Panc1 (cell line): ENCODE data around the gene TACO1. TPM values are rescaled to one million over a fixed set of nuclear protein-coding genes. Genes with fewer than 3 reads are reported as not detected.

Source experiments
- ATAC-seq: fragments of 200-7000 bp; cut with Tn5 transposase; 2 replicates; pipeline ENCODE4 v1.9.1; 2020; ENCODE audit warnings: mild to moderate bottlenecking, moderate library complexity
- BruUV-seq: library from RNA; stranded (reverse); fragments of 400-500 nt; replicated peaks from 2 replicates; lab custom pipeline; 2021; lab: Mats Ljungman, UMichigan
- CTCF ChIA-PET: fragments of 300-600 bp; sonication (Branson Sonifier 250); formaldehyde crosslinking; loops from one replicate; lab custom pipeline; 2022; ENCODE audit warnings: antibody characterized with exemption; lab: Charles Lee
- POLR2A ChIA-PET: fragments of 300-600 bp; sonication (Branson Sonifier 250); formaldehyde crosslinking; loops from one replicate; lab custom pipeline; 2022; ENCODE audit warnings: antibody characterized with exemption; lab: Charles Lee
- DNase-seq: peaks from one replicate; pipeline ENCODE4 v3.0.0-alpha.2; 2010; ENCODE audit warnings: low read depth, low spot score
- H3K27ac ChIP-seq: 2 replicates; pipeline ENCODE4 v1.5.1; 2011; ENCODE audit warnings: mild to moderate bottlenecking, low read length, inconsistent platforms
- H3K27me3 ChIP-seq: fragments of 200-500 bp; sonication (Bioruptor generic); 2 replicates; pipeline ENCODE4 v1.6.0; 2014; ENCODE audit warnings: low read length, inconsistent platforms; ENCODE audit not compliant: control insufficient read depth, insufficient read depth
- H3K36me3 ChIP-seq: fragments of 200-500 bp; sonication (Bioruptor generic); 2 replicates; pipeline ENCODE4 v1.5.1; 2014; ENCODE audit warnings: inconsistent platforms, mild to moderate bottlenecking, low read length, moderate library complexity; ENCODE audit not compliant: control insufficient read depth, insufficient read depth
- H3K4me1 ChIP-seq: 2 replicates; pipeline ENCODE4 v1.5.1; 2011; ENCODE audit warnings: inconsistent platforms, mild to moderate bottlenecking, low read length, moderate library complexity; ENCODE audit not compliant: control insufficient read depth, insufficient read depth
- H3K4me3 ChIP-seq, 2 experiments: 2 replicates each; pipeline ENCODE4 v1.5.1; 2011 to 2012; ENCODE audit warnings: low read depth in 2 of 2, low read length in 2 of 2, mild to moderate bottlenecking in 2 of 2, inconsistent platforms in 1 of 2, moderate library complexity in 1 of 2
- H3K9me3 ChIP-seq: fragments of 200-500 bp; sonication (Bioruptor generic); 2 replicates; pipeline ENCODE4 v1.5.1; 2014; ENCODE audit warnings: low read depth, mild to moderate bottlenecking, inconsistent platforms, low read length, moderate library complexity; ENCODE audit not compliant: control insufficient read depth, insufficient read depth
- POLR2AphosphoS5 ChIP-seq: IDR thresholded peaks from 2 replicates; pipeline ENCODE4 v1.6.1; 2012; ENCODE audit warnings: mild to moderate bottlenecking, low read depth, low read length, moderate library complexity
- SIN3A ChIP-seq: IDR thresholded peaks from 2 replicates; pipeline ENCODE4 v1.6.1; 2012; ENCODE audit warnings: low read depth, mild to moderate bottlenecking, low read length, moderate library complexity, borderline replicate concordance; ENCODE audit not compliant: insufficient read depth
- TCF7L2 ChIP-seq: IDR thresholded peaks from 2 replicates; pipeline ENCODE4 v1.6.1; 2011; ENCODE audit warnings: mild to moderate bottlenecking, low read depth, low read length, inconsistent platforms
- in situ Hi-C: cut with HindIII; loops from 2 replicates; pipeline ENCODE4 v1.10.0; 2016; ENCODE audit warnings: low sequenced_read_pairs, low pct_unique_long_range_greater_than_20kb
- intact Hi-C: fragments of 100-400 bp; cut with micrococcal nuclease; formaldehyde crosslinking; loops from one replicate; pipeline ENCODE4 v1.10.0; 2022; ENCODE audit not compliant: unreplicated experiment
- total RNA-seq: library from RNA; stranded (reverse); gene quantifications from one replicate; pipeline ENCODE4 v1.2.1, GENCODE V29; 2021; ENCODE audit not compliant: unreplicated experiment
- TF ChIP-seq, protein P1 (sequence below), 2 experiments: IDR thresholded peaks; 2 replicates each; pipeline ENCODE4 v1.6.1; 2011 to 2012; ENCODE audit warnings: low read depth in 2 of 2, control low read depth in 1 of 2, low read length in 1 of 2, mild to moderate bottlenecking in 1 of 2, moderate library complexity in 1 of 2; ENCODE audit not compliant: insufficient read depth in 1 of 2
- TF ChIP-seq, protein P2 (sequence below): fragments of 450-650 bp; IDR thresholded peaks from 2 replicates; pipeline ENCODE4 v1.5.1; 2017; ENCODE audit warnings: mild to moderate bottlenecking

Gene TACO1
- total RNA-seq, 1 experiment from 2014 or later, result 17.9 TPM

DNA sequence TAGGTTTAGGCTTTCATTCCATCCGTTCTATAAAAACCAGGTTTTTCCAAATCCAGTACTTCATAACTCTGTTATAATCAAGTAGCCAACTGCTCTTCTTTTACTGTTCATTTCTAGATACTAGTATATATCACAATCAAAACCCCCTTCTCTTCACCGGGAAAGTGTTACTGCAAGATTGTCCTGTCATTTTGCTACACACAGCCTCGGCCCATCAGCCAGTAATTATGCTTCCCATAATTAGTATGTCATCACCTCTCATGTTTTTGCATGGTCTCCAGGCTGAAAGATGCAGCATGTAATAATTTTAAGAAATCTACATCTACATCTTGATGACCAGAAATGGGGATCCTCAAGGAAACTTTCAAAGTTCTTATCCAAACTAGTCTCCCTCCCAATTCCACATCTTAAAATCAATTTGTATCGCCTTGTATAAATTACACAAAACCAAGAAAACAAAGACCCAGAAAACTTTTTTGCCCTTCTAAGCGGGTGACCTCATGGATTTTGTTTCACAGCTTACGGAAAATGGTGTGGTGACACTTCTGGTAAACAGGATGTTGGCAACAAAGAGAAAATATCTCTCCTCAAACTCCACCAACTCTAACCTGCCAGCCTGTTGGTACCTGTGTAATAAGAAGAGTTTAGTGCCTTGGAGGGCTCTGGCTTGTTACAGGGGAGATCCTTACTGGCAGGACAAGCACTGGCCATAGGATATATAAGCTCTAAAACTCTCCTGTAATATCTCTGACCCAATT is 9.3 kb downstream of the TACO1 start:
- BruUV-seq, result no TSS peak
- intact Hi-C loops, result no loop called here
- CTCF ChIA-PET, result no interaction called here

DNA sequence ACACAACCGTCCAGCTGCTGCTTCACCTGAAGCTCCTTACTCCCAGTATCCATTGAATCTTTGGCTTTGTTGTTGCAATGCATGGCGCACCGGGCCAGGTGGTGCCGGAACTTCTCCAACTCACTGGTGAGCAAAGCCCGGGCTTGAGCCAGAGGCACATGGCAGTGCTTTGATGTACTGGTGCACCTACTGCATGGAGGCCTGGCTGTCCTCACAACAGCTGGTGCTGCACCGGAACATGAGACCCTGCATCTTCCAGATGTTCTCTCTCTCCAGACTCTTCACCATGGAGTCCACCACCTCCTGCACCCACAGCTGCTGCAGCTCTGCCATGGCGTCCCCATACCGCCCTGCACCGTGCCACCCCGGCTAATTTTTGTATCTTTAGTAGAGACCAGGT is 10.2 kb downstream of the TACO1 start:
- DNase-seq (no peak), ATAC-seq (no peak)
- no TSS peak for BruUV-seq
- Histone ChIP-seq H3K27ac (no peak overlapping the region), H3K36me3 (no peaks in the 10 kb centered on the region), H3K4me1 (no peaks in the 10 kb centered on the region), H3K27me3 (no peaks in the 10 kb centered on the region), H3K4me3 (no peak overlapping the region), H3K9me3 (no peaks in the 10 kb centered on the region)
- ChIA-PET POLR2A (no interaction called here), CTCF (interaction anchor here (1.3 kb wide), 1 partner anchor 132 kb away, joined by 5 read pairs; no protein-coding TSS in a partner anchor)
- intact Hi-C loops (no loop called here), in situ Hi-C loops (no loop called here)
- no peak for TF ChIP-seq POLR2AphosphoS5
- TF ChIP-seq, protein P1, sequence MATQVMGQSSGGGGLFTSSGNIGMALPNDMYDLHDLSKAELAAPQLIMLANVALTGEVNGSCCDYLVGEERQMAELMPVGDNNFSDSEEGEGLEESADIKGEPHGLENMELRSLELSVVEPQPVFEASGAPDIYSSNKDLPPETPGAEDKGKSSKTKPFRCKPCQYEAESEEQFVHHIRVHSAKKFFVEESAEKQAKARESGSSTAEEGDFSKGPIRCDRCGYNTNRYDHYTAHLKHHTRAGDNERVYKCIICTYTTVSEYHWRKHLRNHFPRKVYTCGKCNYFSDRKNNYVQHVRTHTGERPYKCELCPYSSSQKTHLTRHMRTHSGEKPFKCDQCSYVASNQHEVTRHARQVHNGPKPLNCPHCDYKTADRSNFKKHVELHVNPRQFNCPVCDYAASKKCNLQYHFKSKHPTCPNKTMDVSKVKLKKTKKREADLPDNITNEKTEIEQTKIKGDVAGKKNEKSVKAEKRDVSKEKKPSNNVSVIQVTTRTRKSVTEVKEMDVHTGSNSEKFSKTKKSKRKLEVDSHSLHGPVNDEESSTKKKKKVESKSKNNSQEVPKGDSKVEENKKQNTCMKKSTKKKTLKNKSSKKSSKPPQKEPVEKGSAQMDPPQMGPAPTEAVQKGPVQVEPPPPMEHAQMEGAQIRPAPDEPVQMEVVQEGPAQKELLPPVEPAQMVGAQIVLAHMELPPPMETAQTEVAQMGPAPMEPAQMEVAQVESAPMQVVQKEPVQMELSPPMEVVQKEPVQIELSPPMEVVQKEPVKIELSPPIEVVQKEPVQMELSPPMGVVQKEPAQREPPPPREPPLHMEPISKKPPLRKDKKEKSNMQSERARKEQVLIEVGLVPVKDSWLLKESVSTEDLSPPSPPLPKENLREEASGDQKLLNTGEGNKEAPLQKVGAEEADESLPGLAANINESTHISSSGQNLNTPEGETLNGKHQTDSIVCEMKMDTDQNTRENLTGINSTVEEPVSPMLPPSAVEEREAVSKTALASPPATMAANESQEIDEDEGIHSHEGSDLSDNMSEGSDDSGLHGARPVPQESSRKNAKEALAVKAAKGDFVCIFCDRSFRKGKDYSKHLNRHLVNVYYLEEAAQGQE (IDR thresholded peaks at IDR 0.05; ENCODE audit: insufficient read depth in 1 of 2, low read depth in 2 of 2, low read length in 1 of 2), result no peak
- no peak for TF ChIP-seq TCF7L2
- TF ChIP-seq, protein P2, sequence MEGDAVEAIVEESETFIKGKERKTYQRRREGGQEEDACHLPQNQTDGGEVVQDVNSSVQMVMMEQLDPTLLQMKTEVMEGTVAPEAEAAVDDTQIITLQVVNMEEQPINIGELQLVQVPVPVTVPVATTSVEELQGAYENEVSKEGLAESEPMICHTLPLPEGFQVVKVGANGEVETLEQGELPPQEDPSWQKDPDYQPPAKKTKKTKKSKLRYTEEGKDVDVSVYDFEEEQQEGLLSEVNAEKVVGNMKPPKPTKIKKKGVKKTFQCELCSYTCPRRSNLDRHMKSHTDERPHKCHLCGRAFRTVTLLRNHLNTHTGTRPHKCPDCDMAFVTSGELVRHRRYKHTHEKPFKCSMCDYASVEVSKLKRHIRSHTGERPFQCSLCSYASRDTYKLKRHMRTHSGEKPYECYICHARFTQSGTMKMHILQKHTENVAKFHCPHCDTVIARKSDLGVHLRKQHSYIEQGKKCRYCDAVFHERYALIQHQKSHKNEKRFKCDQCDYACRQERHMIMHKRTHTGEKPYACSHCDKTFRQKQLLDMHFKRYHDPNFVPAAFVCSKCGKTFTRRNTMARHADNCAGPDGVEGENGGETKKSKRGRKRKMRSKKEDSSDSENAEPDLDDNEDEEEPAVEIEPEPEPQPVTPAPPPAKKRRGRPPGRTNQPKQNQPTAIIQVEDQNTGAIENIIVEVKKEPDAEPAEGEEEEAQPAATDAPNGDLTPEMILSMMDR, result no peak
- no peak for TF ChIP-seq SIN3A

More for the DNA sequence above, 9.3 kb downstream of the TACO1 start:
- no peaks in the 10 kb centered on the region for H3K9me3 ChIP-seq
- no peaks in the 10 kb centered on the region for H3K27me3 ChIP-seq
- POLR2A ChIA-PET, result no interaction called here
- no peak overlapping the region for H3K4me3 ChIP-seq
- H3K27ac ChIP-seq, result no peak overlapping the region
- peaks cover 4% of the 10 kb centered on the region; the same call in 1 of the 2 replicates for H3K36me3 ChIP-seq
- in situ Hi-C loops, result no loop called here
- no peak for ATAC-seq
- TF ChIP-seq SIN3A (no peak), TCF7L2 (no peak), POLR2AphosphoS5 (no peak)
- TF ChIP-seq, protein P1 (IDR thresholded peaks at IDR 0.05; ENCODE audit: insufficient read depth in 1 of 2, low read depth in 2 of 2, low read length in 1 of 2), result no peak
- TF ChIP-seq, protein P2, result no peak
- no peaks in the 10 kb centered on the region for H3K4me1 ChIP-seq
- DNase-seq, result no peak
